Measurements from ENCODE around the gene APBB2.

APBB2 gene

GRCh38 chr4:41106694-41107419, 107.5 kb downstream of the APBB2 start:
- no peak for DNase-seq (ENCODE audit: low read depth in 1 of 2, low spot score in 1 of 2)

- DNase-seq (ENCODE audit: low read depth in 1 of 2, low spot score in 1 of 2) = no peak
Measured at GRCh38 chr4:41106081-41106480, 108.3 kb downstream of the APBB2 start.

GRCh38 chr4:41104155-41104554, 110.2 kb downstream of the APBB2 start:
- DNase-seq (ENCODE audit: low read depth in 1 of 2, low spot score in 1 of 2) = no peak

- no peak for DNase-seq (ENCODE audit: low read depth in 1 of 2, low spot score in 1 of 2)
Measured at GRCh38 chr4:41103657-41104056, 110.7 kb downstream of the APBB2 start.

GRCh38 chr4:41102414-41103092, 111.8 kb downstream of the APBB2 start:
- no peak for DNase-seq (ENCODE audit: low read depth in 1 of 2, low spot score in 1 of 2)

- no peak for DNase-seq (ENCODE audit: low read depth in 1 of 2, low spot score in 1 of 2)
Measured at GRCh38 chr4:41098093-41099048, 116.0 kb downstream of the APBB2 start.

GRCh38 chr4:41095973-41096372, 118.4 kb downstream of the APBB2 start:
- no peak for DNase-seq (ENCODE audit: low read depth in 1 of 2, low spot score in 1 of 2)

GRCh38 chr4:41095192-41095872, 119.0 kb downstream of the APBB2 start:
- no peak for DNase-seq (ENCODE audit: low read depth in 1 of 2, low spot score in 1 of 2)

- DNase-seq (ENCODE audit: low read depth in 1 of 2, low spot score in 1 of 2) = no peak
Measured at GRCh38 chr4:41092128-41092527, 122.2 kb downstream of the APBB2 start.

GRCh38 chr4:41081847-41082246, 132.5 kb downstream of the APBB2 start:
- DNase-seq (ENCODE audit: low read depth in 1 of 2, low spot score in 1 of 2) = no peak

- DNase-seq (ENCODE audit: low read depth in 1 of 2, low spot score in 1 of 2) = no peak
Measured at GRCh38 chr4:41080976-41081375, 133.4 kb downstream of the APBB2 start.

GRCh38 chr4:41079881-41080560, 134.3 kb downstream of the APBB2 start:
- DNase-seq (ENCODE audit: low read depth in 1 of 2, low spot score in 1 of 2) = no peak

GRCh38 chr4:41077628-41078027, 136.7 kb downstream of the APBB2 start:
- no peak for DNase-seq (ENCODE audit: low read depth in 1 of 2, low spot score in 1 of 2)

GRCh38 chr4:41076481-41076880, 137.9 kb downstream of the APBB2 start:
- no peak for DNase-seq (ENCODE audit: low read depth in 1 of 2, low spot score in 1 of 2)

GRCh38 chr4:41074215-41074614, 140.1 kb downstream of the APBB2 start:
- DNase-seq (ENCODE audit: low read depth in 1 of 2, low spot score in 1 of 2) = no peak

- no peak for DNase-seq (ENCODE audit: low read depth in 1 of 2, low spot score in 1 of 2)
Measured at GRCh38 chr4:41072021-41072777, 142.1 kb downstream of the APBB2 start.

GRCh38 chr4:41070516-41071281, 143.6 kb downstream of the APBB2 start:
- no peak for DNase-seq (ENCODE audit: low read depth in 1 of 2, low spot score in 1 of 2)

- no peak for DNase-seq (ENCODE audit: low read depth in 1 of 2, low spot score in 1 of 2)
Measured at GRCh38 chr4:41069838-41070237, 144.5 kb downstream of the APBB2 start.

GRCh38 chr4:41069257-41069656, 145.1 kb downstream of the APBB2 start:
- DNase-seq (ENCODE audit: low read depth in 1 of 2, low spot score in 1 of 2) = no peak
